Lung (tissue), 12 donors: ENCODE results near the gene AFMID. TPM values are rescaled to one million over a fixed set of nuclear protein-coding genes. Genes with fewer than 3 reads are reported as not detected.

Experiments used
- ATAC-seq: fragments of 200-7000 bp; cut with Tn5 transposase; one replicate; pipeline ENCODE4 v1.9.1; 2020; ENCODE audit warnings: moderate number of reproducible peaks; ENCODE audit not compliant: insufficient read depth, low FRiP score
- DNase-seq, 3 donors: peaks; one replicate each; pipeline ENCODE4 v3.0.0-alpha.2; 2013 to 2017
- H3K27ac ChIP-seq, 2 donors: one replicate each; pipeline ENCODE4 v1.5.1; 2013; ENCODE audit warnings: mild to moderate bottlenecking in 2 of 2, moderate library complexity in 2 of 2, control low read depth in 1 of 2, inconsistent platforms in 1 of 2, low read depth in 1 of 2, low read length in 1 of 2
- H3K27me3 ChIP-seq, 3 donors: one replicate each; pipeline ENCODE4 v1.5.1; 2013; ENCODE audit warnings: low read length in 2 of 3; ENCODE audit not compliant: control insufficient read depth in 3 of 3, insufficient read depth in 3 of 3
- H3K36me3 ChIP-seq, 4 donors: one replicate each; pipeline ENCODE4 v1.5.1; 2013; ENCODE audit warnings: low read length in 4 of 4, mild to moderate bottlenecking in 1 of 4, moderate library complexity in 1 of 4; ENCODE audit not compliant: control insufficient read depth in 4 of 4, insufficient read depth in 4 of 4
- H3K4me1 ChIP-seq, 5 donors: one replicate each; pipeline ENCODE4 v1.5.1; 2013; ENCODE audit warnings: low read length in 5 of 5, mild to moderate bottlenecking in 2 of 5, moderate library complexity in 1 of 5; ENCODE audit not compliant: control insufficient read depth in 5 of 5, insufficient read depth in 5 of 5
- H3K4me3 ChIP-seq: one replicate; pipeline ENCODE4 v1.5.1; 2013; ENCODE audit warnings: mild to moderate bottlenecking, control low read depth, moderate library complexity
- H3K9ac ChIP-seq, 2 donors: one replicate each; pipeline ENCODE4 v1.5.1; 2013; ENCODE audit warnings: low read length in 2 of 2, control low read depth in 1 of 2; ENCODE audit not compliant: insufficient read depth in 1 of 2
- H3K9me3 ChIP-seq, 4 donors: one replicate each; pipeline ENCODE4 v1.5.1; 2013; ENCODE audit warnings: low read length in 3 of 4, mild to moderate bottlenecking in 1 of 4, moderate library complexity in 1 of 4; ENCODE audit not compliant: control insufficient read depth in 4 of 4, insufficient read depth in 3 of 4
- WGBS, 2 donors: extraction: QIAGEN DNeasy Blood & Tissue Kit; methylation state at CpG; one replicate each; pipeline ENCODE4 v1.1.7; 2013; 5-methylcytosine and 5-hydroxymethylcytosine counted together
- polyA plus RNA-seq, 2 donors: library from polyadenylated mRNA; stranded (reverse); fragments of 200-250 nt; gene quantifications; one replicate each; pipeline ENCODE4 v1.2.1, GENCODE V29; 2013
- total RNA-seq, 2 donors: library from RNA; depleted of rRNA in 1 of 2; stranded (reverse); fragments of >200 nt in 1 of 2; gene quantifications; one replicate each; pipeline ENCODE4 v1.2.1, GENCODE V29; 2014 to 2021
- TF ChIP-seq, protein P1 (sequence below): IDR thresholded peaks from 2 replicates; pipeline ENCODE4 v1.5.1; 2012; ENCODE audit warnings: mild to moderate bottlenecking; ENCODE audit errors: control extremely low read depth, extremely low read depth
- donor health status: control.
- donor health status: control.
- donor health status: Bipolar disorder and iron deficiency.
- donor health status: healthy.
- donor health status: DM: yes; HTN: yes; CAD: no.

The AFMID gene
- total and polyA plus RNA-seq, 4 donors, result 24.6 to 35.4 (median 34.3) TPM

- Histone ChIP-seq H3K9me3 (no peaks in the 10 kb centered on the region), H3K4me1 (peaks cover 0 to 1% (median 0%) of the 10 kb centered on the region in 5 donors), H3K27me3 (no peaks in the 10 kb centered on the region), H3K27ac (peak overlapping the region in 1 of 2 donors; percentile 45), H3K36me3 (peaks cover 0 to 21% (median 3%) of the 10 kb centered on the region in 4 donors), H3K4me3 (no peak overlapping the region), H3K9ac (no peak overlapping the region)
- DNase-seq (no peak), ATAC-seq (no peak)
- TF ChIP-seq, protein P1, sequence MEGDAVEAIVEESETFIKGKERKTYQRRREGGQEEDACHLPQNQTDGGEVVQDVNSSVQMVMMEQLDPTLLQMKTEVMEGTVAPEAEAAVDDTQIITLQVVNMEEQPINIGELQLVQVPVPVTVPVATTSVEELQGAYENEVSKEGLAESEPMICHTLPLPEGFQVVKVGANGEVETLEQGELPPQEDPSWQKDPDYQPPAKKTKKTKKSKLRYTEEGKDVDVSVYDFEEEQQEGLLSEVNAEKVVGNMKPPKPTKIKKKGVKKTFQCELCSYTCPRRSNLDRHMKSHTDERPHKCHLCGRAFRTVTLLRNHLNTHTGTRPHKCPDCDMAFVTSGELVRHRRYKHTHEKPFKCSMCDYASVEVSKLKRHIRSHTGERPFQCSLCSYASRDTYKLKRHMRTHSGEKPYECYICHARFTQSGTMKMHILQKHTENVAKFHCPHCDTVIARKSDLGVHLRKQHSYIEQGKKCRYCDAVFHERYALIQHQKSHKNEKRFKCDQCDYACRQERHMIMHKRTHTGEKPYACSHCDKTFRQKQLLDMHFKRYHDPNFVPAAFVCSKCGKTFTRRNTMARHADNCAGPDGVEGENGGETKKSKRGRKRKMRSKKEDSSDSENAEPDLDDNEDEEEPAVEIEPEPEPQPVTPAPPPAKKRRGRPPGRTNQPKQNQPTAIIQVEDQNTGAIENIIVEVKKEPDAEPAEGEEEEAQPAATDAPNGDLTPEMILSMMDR, result no peak
- 85 to 93% methylated on average over 9 of the region's 9 CpGs for WGBS, 2 donors
These were observed 10.1 kb downstream of the AFMID start for GRCh38 chr17:78197147-78197832.

DNA sequence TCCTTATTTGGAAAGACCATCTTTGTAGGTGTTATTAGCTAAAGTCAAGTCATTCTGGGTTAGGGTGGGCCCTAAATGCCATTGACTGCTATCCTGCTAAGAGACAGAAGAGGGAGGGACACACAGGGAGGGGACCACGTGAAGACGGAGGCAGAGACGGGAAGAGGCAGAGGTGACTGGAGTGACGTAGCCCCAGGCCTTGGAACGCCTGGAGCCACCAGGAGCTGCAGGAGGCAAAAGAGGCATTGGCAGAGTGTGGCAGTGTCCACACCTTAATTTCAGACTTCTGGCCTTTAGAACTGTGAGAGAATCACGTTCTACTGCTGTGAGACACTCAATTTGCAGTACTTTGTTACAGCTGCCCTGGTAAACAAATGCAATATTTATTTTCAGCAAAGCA, 13.3 kb downstream of the AFMID start:
- TF ChIP-seq, protein P1, result no peak
- peaks cover 0 to 1% (median 0%) of the 10 kb centered on the region in 5 donors for H3K4me1 ChIP-seq
- DNase-seq (no peak), ATAC-seq (no peak)
- no peak overlapping the region for H3K9ac ChIP-seq
- H3K27me3 ChIP-seq, result no peaks in the 10 kb centered on the region
- peaks cover 0 to 19% (median under 1%) of the 10 kb centered on the region in 4 donors for H3K36me3 ChIP-seq
- no peaks in the 10 kb centered on the region for H3K9me3 ChIP-seq
- H3K4me3 ChIP-seq, result no peak overlapping the region
- 85 to 93% methylated on average over 6 of the region's 6 CpGs for WGBS, 2 donors
- H3K27ac ChIP-seq, result peak overlapping the region in 1 of 2 donors; percentile 33

- peak overlapping the region in 1 of 2 donors; percentile 3 for H3K27ac ChIP-seq
- H3K9ac ChIP-seq, result no peak overlapping the region
These were observed 15.5 kb downstream of the AFMID start for GRCh38 chr17:78202666-78203065.

More at GRCh38 chr17:78202666-78203065, 15.5 kb downstream of the AFMID start:
- H3K27me3 ChIP-seq, result no peaks in the 10 kb centered on the region
- no peaks in the 10 kb centered on the region for H3K9me3 ChIP-seq
- 75 to 82% methylated on average over 8 of the region's 8 CpGs for WGBS, 2 donors
- H3K36me3 ChIP-seq, result peaks cover 0 to 15% (median under 1%) of the 10 kb centered on the region in 4 donors
- DNase-seq (no peak), ATAC-seq (no peak)
- peaks cover 0 to 3% (median 0%) of the 10 kb centered on the region in 5 donors for H3K4me1 ChIP-seq
- no peak overlapping the region for H3K4me3 ChIP-seq
- TF ChIP-seq, protein P1, result no peak
